GM18505 (cell line): ENCODE measurements around the gene CHRNG.
A peak's percentile ranks its signal among the peaks of the same experiment; 100 is the strongest.

Source experiments
- ATAC-seq: cut with Tn5 transposase; IDR thresholded peaks from one replicate; pipeline ENCODE4 v1.9.1; 2021; ENCODE audit not compliant: unreplicated experiment
- POLR2A ChIP-seq: IDR thresholded peaks from 4 replicates; pipeline ENCODE4 v1.6.1; 2011; ENCODE audit warnings: borderline replicate concordance; ENCODE audit not compliant: insufficient read depth, insufficient read length; ENCODE audit errors: extremely low read depth

CHRNG gene

GRCh38 chr2:232541195-232541960 lies 1.9 kb downstream of the CHRNG start:
- ATAC-seq, result no peak
- no peak for TF ChIP-seq POLR2A

- ATAC-seq, result no peak
- no peak for TF ChIP-seq POLR2A
Measured at GRCh38 chr2:232541961-232542714, 2.6 kb downstream of the CHRNG start.

- no peak for ATAC-seq
- TF ChIP-seq POLR2A, result no peak
Measured at GRCh38 chr2:232542715-232543467, 3.4 kb downstream of the CHRNG start.

GRCh38 chr2:232543491-232543890 lies 4.0 kb downstream of the CHRNG start:
- no peak for ATAC-seq

GRCh38 chr2:232543928-232544631 lies 4.6 kb downstream of the CHRNG start:
- TF ChIP-seq POLR2A, result no peak
- no peak for ATAC-seq

More at GRCh38 chr2:232543491-232543890, 4.0 kb downstream of the CHRNG start:
- no peak for TF ChIP-seq POLR2A

- TF ChIP-seq POLR2A, result no peak
- no peak for ATAC-seq
Measured at GRCh38 chr2:232544674-232545073, 5.2 kb downstream of the CHRNG start.

GRCh38 chr2:232545511-232546375 lies 6.3 kb downstream of the CHRNG start:
- ATAC-seq, result no peak
- no peak for TF ChIP-seq POLR2A

- ATAC-seq, result no peak
- TF ChIP-seq POLR2A, result no peak
Measured at GRCh38 chr2:232547991-232548390, 8.5 kb downstream of the CHRNG start.

GRCh38 chr2:232549655-232550353 lies 10.3 kb downstream of the CHRNG start:
- TF ChIP-seq POLR2A, result no peak
- no peak for ATAC-seq

- peak; percentile 92 for TF ChIP-seq POLR2A
- peak; percentile 92 for ATAC-seq
Measured at GRCh38 chr2:232550354-232551249, 11.1 kb downstream of the CHRNG start, which contains the start of the genes EIF4E2 and TIGD1. Gene EIF4E2, plus strand, starts transcription at chr2:232550689. Its CDS starts 36 bp downstream, at chr2:232550725. Gene TIGD1, minus strand, starts transcription at chr2:232550557. Its CDS starts 675 bp downstream, at chr2:232549882.

- ATAC-seq, result no peak
Measured at GRCh38 chr2:232551250-232551638, 11.8 kb downstream of the CHRNG start.

GRCh38 chr2:232551776-232552175 lies 12.3 kb downstream of the CHRNG start:
- no peak for TF ChIP-seq POLR2A
- no peak for ATAC-seq

More at GRCh38 chr2:232551250-232551638, 11.8 kb downstream of the CHRNG start:
- TF ChIP-seq POLR2A, result no peak
